HG02943 (cell line): Measurements from ENCODE around the gene MEI1.
"Not testable (repeated sequence)": the region's sequence is repeated elsewhere in the genome, so short reads cannot be mapped to it uniquely, and the experiment has no call there.

Source experiments
- ATAC-seq: cut with Tn5 transposase; IDR thresholded peaks from one replicate; pipeline ENCODE4 v1.9.1; 2021; ENCODE audit warnings: mild to moderate bottlenecking, low read depth, moderate library complexity; ENCODE audit not compliant: unreplicated experiment

MEI1 gene

DNA sequence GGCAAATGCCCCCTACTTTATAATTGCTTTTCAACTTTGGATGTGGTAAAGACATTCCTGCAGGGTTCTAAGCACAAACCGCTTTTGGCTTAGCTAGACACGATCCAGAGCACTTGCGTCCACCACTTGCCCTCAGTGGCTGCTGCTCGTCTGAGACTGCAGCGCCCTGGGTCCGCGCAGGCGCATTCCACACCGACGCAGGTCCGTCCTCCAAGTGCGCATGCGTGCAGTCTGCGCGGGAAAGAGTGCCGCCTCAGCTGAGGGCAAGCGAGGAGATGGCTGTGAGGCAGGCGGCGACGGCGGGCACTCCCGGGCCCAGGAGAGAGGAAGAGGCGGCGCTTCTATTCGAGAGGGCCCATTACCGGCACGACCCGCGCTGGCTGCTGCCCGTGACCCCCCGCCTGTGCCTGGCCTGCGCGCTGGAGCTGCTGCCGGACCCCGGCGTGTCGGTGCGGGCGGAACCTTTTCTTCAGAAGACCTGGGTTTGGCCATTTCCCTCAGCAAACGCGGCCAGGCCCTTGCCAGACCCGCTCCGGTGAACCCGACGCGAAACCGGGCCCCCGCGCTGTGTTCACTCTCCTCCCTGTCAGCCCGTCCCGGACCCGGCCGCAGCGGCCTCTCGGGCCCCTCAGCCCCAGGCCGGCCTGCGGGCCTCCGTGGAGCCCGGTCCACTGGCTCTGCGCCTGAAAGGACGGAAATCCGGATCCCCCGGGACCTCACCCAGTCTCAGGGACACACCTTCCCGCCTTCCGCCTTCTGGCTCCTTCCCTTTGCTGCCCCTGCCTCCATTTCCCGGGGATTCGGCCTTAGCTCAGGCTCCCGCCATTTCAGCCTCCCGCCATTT is at the start of gene MEI1:
MEI1 (plus strand) TSS at position 240 of the 844 bp plus-strand sequence; CDS start at position 276, 36 bp downstream.
- no peak for ATAC-seq

- no peak for ATAC-seq
These were observed 49.1 kb upstream of the MEI1 start for GRCh38 chr22:41650229-41650628.

DNA sequence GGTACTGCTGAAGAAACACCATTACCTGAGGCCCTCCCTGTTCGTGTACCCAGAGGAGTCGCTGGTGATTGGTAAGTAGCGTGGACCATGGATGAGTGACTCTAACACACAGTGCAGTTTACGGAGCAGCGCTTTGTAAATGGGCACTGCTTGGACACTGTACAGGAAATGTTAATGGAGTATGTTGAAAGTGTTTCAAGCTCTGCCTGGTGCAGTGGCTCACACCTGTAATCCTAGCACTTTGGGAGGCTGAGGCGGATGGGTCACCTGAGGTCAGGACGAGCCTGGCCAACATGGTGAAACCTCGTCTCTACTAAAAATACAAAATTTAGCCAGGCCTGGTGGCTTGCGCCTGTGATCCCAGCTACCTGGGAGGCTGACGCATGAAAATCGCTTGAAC is 48.5 kb upstream of the MEI1 start:
- ATAC-seq: no peak

GRCh38 chr22:41654322-41654721 is 45.0 kb upstream of the MEI1 start:
- no peak for ATAC-seq

- no peak for ATAC-seq
These were observed 42.7 kb upstream of the MEI1 start for GRCh38 chr22:41656556-41656955.

DNA sequence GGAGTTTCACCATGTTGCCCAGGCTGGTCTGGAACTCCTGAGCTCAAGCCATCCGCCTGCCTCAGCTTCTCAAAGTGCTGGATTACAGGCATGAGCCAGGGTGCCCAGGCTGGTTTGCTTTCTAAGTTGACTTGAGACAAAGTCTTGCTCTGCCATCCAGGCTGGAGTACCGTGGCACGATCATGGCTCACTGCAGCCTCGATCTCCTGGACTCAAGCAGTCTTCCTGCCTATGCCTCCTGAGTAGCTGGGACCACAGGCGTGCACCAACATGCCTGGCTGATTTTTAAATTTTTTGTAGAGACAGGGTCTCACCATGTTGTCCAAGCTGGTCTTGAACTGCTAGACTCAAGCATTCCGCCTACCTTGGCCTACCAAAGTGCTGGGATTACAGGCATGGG is 41.6 kb upstream of the MEI1 start:
- ATAC-seq: no peak

DNA sequence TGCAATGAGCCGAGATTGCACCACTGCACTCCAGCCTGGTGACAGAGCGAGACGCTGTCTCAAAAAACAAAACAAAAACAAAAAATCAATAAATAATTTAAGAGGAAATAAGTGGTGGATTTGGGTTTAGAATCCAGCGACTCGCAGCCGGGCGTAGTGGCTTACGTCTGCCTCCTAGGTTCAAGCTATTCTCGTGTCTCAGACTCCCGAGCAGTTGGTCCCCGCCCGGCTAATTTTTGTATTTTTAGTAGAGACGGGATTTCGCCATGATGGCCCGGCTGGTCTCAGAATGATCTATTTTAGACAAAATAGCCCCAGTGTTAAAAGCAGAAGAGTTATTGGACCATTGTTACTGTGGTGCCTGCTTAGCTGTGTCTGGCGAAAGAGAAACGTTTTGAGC is 40.4 kb upstream of the MEI1 start:
- no peak for ATAC-seq

GRCh38 chr22:41659941-41660340 is 39.4 kb upstream of the MEI1 start:
- no peak for ATAC-seq

- no peak for ATAC-seq
These were observed 38.9 kb upstream of the MEI1 start for GRCh38 chr22:41660416-41660815.

DNA sequence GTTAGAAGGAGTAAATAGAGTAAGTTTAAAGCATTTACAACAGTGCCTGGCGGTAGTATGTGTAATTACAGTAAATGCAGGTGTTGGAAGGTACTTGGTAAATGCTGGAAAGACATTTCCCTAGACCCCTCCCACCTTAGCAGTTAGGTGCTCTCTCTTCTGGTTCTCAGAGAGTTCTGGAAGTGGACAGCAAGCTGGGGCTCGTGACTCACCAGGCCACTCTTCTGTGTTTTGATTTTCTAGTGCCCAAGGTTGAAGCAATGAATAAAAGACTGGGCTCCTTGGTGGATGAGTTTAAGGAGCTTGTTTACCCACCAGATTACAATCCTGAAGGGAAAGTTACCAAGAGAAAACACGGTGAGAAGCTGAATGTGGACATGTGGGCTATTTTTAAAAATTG is 38.2 kb upstream of the MEI1 start:
- ATAC-seq: no peak

- ATAC-seq: no peak
These were observed 37.6 kb upstream of the MEI1 start for GRCh38 chr22:41661713-41662112.

GRCh38 chr22:41663594-41663993 is 35.7 kb upstream of the MEI1 start:
- not testable (repeated sequence) for ATAC-seq

GRCh38 chr22:41664490-41664889 is 34.8 kb upstream of the MEI1 start:
- ATAC-seq: no peak

- no peak for ATAC-seq
These were observed 34.4 kb upstream of the MEI1 start for GRCh38 chr22:41664951-41665350.

- ATAC-seq: no peak
These were observed 30.1 kb upstream of the MEI1 start for GRCh38 chr22:41668971-41669911.

DNA sequence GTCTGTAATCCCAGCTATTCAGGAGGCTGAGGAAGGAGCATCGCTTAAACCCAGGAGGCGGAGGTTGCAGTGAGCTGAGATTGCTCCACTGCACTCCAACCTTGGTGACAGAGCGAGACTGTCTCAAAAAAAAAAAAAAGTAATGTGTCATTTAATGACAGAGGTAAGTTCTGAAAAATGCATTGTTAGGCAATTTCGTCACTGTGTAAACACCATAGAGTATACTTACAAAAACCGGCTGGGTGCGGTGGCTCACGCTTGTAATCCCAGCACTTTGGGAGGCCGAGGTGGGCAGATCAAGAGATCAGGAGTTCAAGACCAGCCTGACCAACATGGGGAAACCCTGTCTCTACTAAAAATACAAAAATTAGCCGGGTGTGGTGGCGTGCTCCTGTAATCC is 27.2 kb upstream of the MEI1 start:
- ATAC-seq: not testable (repeated sequence)

DNA sequence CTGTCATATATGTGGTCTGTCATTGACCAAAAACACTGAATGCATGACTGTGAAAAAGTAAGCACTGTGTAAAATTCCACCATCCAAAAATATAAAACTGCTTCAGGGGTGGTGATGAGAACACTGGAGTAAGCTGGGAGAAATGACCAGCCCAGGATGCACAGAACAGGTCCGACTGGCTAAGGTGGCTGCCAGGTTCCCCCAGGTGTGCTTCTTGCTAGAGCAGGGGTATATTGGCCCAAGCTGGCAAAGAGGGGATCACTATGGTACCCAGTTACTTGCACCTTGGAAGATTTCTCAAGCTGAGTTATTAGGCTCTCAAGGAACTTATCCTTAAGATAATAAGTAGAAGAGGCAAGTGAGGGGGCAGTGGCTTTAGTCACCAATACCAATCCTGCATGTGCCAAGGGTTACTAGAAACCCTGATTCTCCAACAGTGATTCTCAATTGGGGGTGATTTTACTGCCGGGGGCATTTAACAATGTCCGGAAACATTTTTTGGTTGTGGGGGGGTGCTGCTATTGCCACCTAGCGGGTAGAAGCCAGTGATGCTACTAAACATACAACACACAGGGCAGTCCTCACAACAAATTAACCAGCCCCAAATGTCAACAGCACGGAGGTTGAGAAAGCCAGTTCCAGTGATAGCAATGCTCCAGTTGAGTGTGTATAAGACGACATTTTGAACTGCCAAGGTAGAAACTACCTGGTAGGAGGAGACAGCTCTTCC is 26.4 kb upstream of the MEI1 start:
- no peak for ATAC-seq

- ATAC-seq: no peak
These were observed 24.4 kb upstream of the MEI1 start for GRCh38 chr22:41674846-41675340.

DNA sequence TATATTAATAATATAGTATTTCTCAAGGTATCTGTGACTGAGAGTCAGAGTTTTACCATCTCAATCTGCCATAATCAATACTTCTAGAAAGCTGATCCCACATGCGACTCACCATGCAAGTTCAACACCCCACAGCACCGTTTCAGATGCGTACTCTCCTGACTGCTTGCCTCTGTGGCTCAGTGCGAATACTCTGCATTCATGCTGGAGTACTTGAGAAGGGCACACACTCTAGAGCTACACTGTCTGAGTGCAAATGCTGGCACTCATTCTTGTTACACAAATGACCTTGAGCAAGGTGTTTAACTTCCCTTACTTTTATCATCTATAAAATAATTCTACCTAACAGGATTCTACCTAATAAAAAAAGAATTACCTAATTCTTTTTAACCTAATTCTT is 23.2 kb upstream of the MEI1 start:
- ATAC-seq: no peak

GRCh38 chr22:41681616-41682015 is 17.7 kb upstream of the MEI1 start:
- ATAC-seq: no peak
